ENCODE data around the gene RFC1. TPM values are rescaled to one million over a fixed set of nuclear protein-coding genes. Genes with fewer than 3 reads are reported as not detected.

Gene RFC1
- total RNA-seq, 8 experiments from 2014 or later = 21.5 to 89.7 (median 35.8) TPM

- H3K4me3 ChIP-seq = no peak overlapping the region
- in situ Hi-C loops (cut with MboI; ENCODE audit: low pct_unique_long_range_greater_than_20kb in 2 of 9, low sequenced_read_pairs in 9 of 9, unreplicated experiment in 9 of 9) = no loop called here
- H3K27ac ChIP-seq = no peak overlapping the region
- no peaks in the 10 kb centered on the region for H3K4me1 ChIP-seq (replicated peaks in 1 of 2)
- 83 to 100% (median 92%) methylated on average over 1 to 3 of the region's 3 CpGs for WGBS, 10 experiments
- ATAC-seq (replicated peaks in 6 of 8) = no peak
These were observed 122.7 kb downstream of the RFC1 start for GRCh38 chr4:39243462-39243861.

Other genes with a start within 250 kb of the RFC1 start
- gene WDR19, start 183.8 kb downstream of the RFC1 start, total RNA-seq = 10 to 100 TPM; 22.9 to 64.2 (median 33.8) TPM
- 1 to 10 TPM in 2 of 8 experiments, under 1 TPM in 6; 0.54 to 3.7 (median 0.80) TPM for gene KLB, start 40.6 kb upstream of the RFC1 start, total RNA-seq
- gene RPL9, start 92.6 kb upstream of the RFC1 start, total RNA-seq = 1,000 to 10,000 TPM; 1,536 to 3,891 (median 1,936) TPM
- 10 to 100 TPM; 15.1 to 35.0 (median 21.6) TPM for gene LIAS, start 92.7 kb upstream of the RFC1 start, total RNA-seq
- 10 to 100 TPM; 22.7 to 63.6 (median 36.3) TPM for gene UGDH, start 161.1 kb upstream of the RFC1 start, total RNA-seq

Data from motor neuron (in vitro differentiated cells).